K562 (cell line): ENCODE measurements around the gene FTH1. TPM values are rescaled to one million over a fixed set of nuclear protein-coding genes. Genes with fewer than 3 reads are reported as not detected.

Experiments used
- ARID3B ChIP-seq: fragments of 250-450 bp; sonication (Bioruptor Pico); IDR thresholded peaks from 2 replicates; pipeline ENCODE4 v1.4.0; 2020; ENCODE audit warnings: borderline replicate concordance
- ETS1 ChIP-seq: conservative IDR thresholded peaks from 2 replicates; pipeline ENCODE4 v1.6.1; 2011; ENCODE audit warnings: low read depth, mild to moderate bottlenecking, low read length; ENCODE audit not compliant: control insufficient read depth
- GATAD2A ChIP-seq: fragments of 450-650 bp; IDR thresholded peaks from 2 replicates; pipeline ENCODE4 v1.6.1; 2017
- IFI16 ChIP-seq: fragments of 250-450 bp; sonication (Bioruptor Pico); IDR thresholded peaks from 2 replicates; pipeline ENCODE4 v2.1.2; 2022; ENCODE audit warnings: mild to moderate bottlenecking, inconsistent platforms
- JUND ChIP-seq, 2 experiments: IDR thresholded peaks; 2 replicates in 1 of 2; 3 replicates in 1 of 2; pipeline ENCODE4 v1.6.1; 2011; ENCODE audit warnings: borderline replicate concordance in 2 of 2, low read depth in 2 of 2, low read length in 2 of 2, improper control_type of control experiment in 1 of 2, missing biosample characterization in 1 of 2, missing genetic modification characterization in 1 of 2, missing genetic modification reagents in 1 of 2
- MNT ChIP-seq, 2 experiments: fragments of 450-650 bp; conservative IDR thresholded peaks; 2 replicates each; pipeline ENCODE4 v1.6.1; 2017; ENCODE audit warnings: mild to moderate bottlenecking in 2 of 2, moderate library complexity in 2 of 2
- NELFE ChIP-seq: IDR thresholded peaks from 2 replicates; pipeline ENCODE4 v1.6.1; 2011; ENCODE audit warnings: mild to moderate bottlenecking; ENCODE audit not compliant: insufficient read depth, insufficient read length
- TAF7 ChIP-seq: fragments of 450-650 bp; IDR thresholded peaks from 2 replicates; pipeline ENCODE4 v1.6.1; 2016; ENCODE audit warnings: missing genetic modification characterization, missing compliant biosample characterization
- ZC3H11A ChIP-seq: IDR thresholded peaks from 2 replicates; pipeline ENCODE4 v1.6.1; 2012; ENCODE audit warnings: low read depth, low read length, improper control_type of control experiment
- ZNF384 ChIP-seq: IDR thresholded peaks from 2 replicates; pipeline ENCODE4 v1.6.1; 2012; ENCODE audit warnings: low read depth, low read length, improper control_type of control experiment
- polyA plus RNA-seq, 8 experiments: library from polyadenylated mRNA; depleted of rRNA in 4 of 8; stranded (reverse) in 5 of 8; unstranded in 3 of 8; fragments of >200 nt; fragmentation: Nextera tagmentation in 2 of 8; fragmentation: Illumina TruSeq in 1 of 8; extraction: Ambion mirVana in 2 of 8; extraction: Trizol in 1 of 8; gene quantifications; 2 replicates each; pipeline versions ENCODE4 v1.2.1 to v1.2.3, GENCODE V29; 2011 to 2014; ENCODE audit warnings: inconsistent platforms in 1 of 8, missing spikeins in 1 of 8
- total RNA-seq, 7 experiments: library from RNA; depleted of rRNA in 6 of 7; stranded (reverse); fragments of >200 nt in 6 of 7; fragmentation: Illumina TruSeq in 2 of 7; extraction: Trizol in 2 of 7; gene quantifications; 2 replicates each; pipeline versions ENCODE4 v1.2.1 to v1.2.3, GENCODE V29; 2011 to 2021; ENCODE audit warnings: low replicate concordance in 1 of 7
- TF ChIP-seq, protein P1 (sequence below): sonication (generic); formaldehyde crosslinking; IDR thresholded peaks from 2 replicates; pipeline ENCODE4 v1.8.1; 2023; ENCODE audit warnings: missing genetic modification reagents, mild to moderate bottlenecking, borderline replicate concordance
- TF ChIP-seq, protein P2 (sequence below): sonication (generic); formaldehyde crosslinking; IDR thresholded peaks from 2 replicates; pipeline ENCODE4 v1.8.0; 2023; ENCODE audit warnings: mild to moderate bottlenecking, missing genetic modification reagents

FTH1 gene
- total and polyA plus RNA-seq, 9 of the 15 experiments (the other 6 are each of a cell fraction or from before 2014, with no cell fraction given) = 370 to 3,146 (median 802) TPM

GRCh38 chr11:61954106-61954850 lies 13.2 kb downstream of the FTH1 start (continued):
- TF ChIP-seq MNT (conservative IDR thresholded peaks at IDR 0.05) (0 out of 4 replicates have a peak, but pooled peaks of 1 of the 2 experiments have one; percentile 25), JUND (IDR thresholded peaks at IDR 0.05; ENCODE audit: borderline replicate concordance, low read depth, low read length) (peak; percentile 50; the same call in 1 of the 2 replicates), JUND (tag; IDR thresholded peaks at IDR 0.05; ENCODE audit: borderline replicate concordance, low read depth, low read length) (peak; percentile 45; the same call in 1 of the 3 replicates), GATAD2A (no peak), NELFE (no peak), ETS1 (no peak), ZNF384 (no peak), IFI16 (CRISPR knock-in tag) (no peak), TAF7 (tag) (no peak), ZC3H11A (no peak), ARID3B (CRISPR knock-in tag) (no peak)
- TF ChIP-seq, protein P1, sequence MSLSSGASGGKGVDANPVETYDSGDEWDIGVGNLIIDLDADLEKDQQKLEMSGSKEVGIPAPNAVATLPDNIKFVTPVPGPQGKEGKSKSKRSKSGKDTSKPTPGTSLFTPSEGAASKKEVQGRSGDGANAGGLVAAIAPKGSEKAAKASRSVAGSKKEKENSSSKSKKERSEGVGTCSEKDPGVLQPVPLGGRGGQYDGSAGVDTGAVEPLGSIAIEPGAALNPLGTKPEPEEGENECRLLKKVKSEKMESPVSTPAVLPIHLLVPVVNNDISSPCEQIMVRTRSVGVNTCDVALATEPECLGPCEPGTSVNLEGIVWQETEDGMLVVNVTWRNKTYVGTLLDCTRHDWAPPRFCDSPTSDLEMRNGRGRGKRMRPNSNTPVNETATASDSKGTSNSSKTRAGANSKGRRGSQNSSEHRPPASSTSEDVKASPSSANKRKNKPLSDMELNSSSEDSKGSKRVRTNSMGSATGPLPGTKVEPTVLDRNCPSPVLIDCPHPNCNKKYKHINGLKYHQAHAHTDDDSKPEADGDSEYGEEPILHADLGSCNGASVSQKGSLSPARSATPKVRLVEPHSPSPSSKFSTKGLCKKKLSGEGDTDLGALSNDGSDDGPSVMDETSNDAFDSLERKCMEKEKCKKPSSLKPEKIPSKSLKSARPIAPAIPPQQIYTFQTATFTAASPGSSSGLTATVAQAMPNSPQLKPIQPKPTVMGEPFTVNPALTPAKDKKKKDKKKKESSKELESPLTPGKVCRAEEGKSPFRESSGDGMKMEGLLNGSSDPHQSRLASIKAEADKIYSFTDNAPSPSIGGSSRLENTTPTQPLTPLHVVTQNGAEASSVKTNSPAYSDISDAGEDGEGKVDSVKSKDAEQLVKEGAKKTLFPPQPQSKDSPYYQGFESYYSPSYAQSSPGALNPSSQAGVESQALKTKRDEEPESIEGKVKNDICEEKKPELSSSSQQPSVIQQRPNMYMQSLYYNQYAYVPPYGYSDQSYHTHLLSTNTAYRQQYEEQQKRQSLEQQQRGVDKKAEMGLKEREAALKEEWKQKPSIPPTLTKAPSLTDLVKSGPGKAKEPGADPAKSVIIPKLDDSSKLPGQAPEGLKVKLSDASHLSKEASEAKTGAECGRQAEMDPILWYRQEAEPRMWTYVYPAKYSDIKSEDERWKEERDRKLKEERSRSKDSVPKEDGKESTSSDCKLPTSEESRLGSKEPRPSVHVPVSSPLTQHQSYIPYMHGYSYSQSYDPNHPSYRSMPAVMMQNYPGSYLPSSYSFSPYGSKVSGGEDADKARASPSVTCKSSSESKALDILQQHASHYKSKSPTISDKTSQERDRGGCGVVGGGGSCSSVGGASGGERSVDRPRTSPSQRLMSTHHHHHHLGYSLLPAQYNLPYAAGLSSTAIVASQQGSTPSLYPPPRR (CRISPR knock-in tag) = no peak
- TF ChIP-seq, protein P2, sequence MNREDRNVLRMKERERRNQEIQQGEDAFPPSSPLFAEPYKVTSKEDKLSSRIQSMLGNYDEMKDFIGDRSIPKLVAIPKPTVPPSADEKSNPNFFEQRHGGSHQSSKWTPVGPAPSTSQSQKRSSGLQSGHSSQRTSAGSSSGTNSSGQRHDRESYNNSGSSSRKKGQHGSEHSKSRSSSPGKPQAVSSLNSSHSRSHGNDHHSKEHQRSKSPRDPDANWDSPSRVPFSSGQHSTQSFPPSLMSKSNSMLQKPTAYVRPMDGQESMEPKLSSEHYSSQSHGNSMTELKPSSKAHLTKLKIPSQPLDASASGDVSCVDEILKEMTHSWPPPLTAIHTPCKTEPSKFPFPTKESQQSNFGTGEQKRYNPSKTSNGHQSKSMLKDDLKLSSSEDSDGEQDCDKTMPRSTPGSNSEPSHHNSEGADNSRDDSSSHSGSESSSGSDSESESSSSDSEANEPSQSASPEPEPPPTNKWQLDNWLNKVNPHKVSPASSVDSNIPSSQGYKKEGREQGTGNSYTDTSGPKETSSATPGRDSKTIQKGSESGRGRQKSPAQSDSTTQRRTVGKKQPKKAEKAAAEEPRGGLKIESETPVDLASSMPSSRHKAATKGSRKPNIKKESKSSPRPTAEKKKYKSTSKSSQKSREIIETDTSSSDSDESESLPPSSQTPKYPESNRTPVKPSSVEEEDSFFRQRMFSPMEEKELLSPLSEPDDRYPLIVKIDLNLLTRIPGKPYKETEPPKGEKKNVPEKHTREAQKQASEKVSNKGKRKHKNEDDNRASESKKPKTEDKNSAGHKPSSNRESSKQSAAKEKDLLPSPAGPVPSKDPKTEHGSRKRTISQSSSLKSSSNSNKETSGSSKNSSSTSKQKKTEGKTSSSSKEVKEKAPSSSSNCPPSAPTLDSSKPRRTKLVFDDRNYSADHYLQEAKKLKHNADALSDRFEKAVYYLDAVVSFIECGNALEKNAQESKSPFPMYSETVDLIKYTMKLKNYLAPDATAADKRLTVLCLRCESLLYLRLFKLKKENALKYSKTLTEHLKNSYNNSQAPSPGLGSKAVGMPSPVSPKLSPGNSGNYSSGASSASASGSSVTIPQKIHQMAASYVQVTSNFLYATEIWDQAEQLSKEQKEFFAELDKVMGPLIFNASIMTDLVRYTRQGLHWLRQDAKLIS (CRISPR knock-in tag) = no peak
